Prostate gland (tissue), 2 donors: ENCODE data around the gene ZBTB40. TPM values are rescaled to one million over a fixed set of nuclear protein-coding genes. Genes with fewer than 3 reads are reported as not detected.

Experiments
- DNase-seq: peaks from one replicate; pipeline ENCODE4 v3.0.0-alpha.2; 2019; ENCODE audit warnings: low spot score
- H3K27ac ChIP-seq, 2 donors: fragments of 200-600 bp; sonication (generic); 2 replicates each; pipeline ENCODE4 v1.5.1; 2017 to 2019
- H3K27me3 ChIP-seq: fragments of 200-600 bp; sonication (generic); replicated peaks from 2 replicates; pipeline ENCODE4 v1.5.1; 2019; ENCODE audit not compliant: insufficient read depth
- H3K36me3 ChIP-seq, 2 donors: fragments of 200-600 bp; sonication (generic); 1 replicate in 1 of 2; 2 replicates in 1 of 2; pipeline versions ENCODE4 v1.5.1 to v1.8.1; 2017 to 2019
- H3K4me1 ChIP-seq: fragments of 200-600 bp; sonication (generic); replicated peaks from 2 replicates; pipeline ENCODE4 v1.5.1; 2019
- H3K4me3 ChIP-seq, 2 donors: fragments of 200-600 bp; sonication (generic); 2 replicates each; pipeline ENCODE4 v1.5.1; 2017 to 2019
- H3K9me3 ChIP-seq: fragments of 200-600 bp; sonication (generic); 2 replicates; pipeline ENCODE4 v1.5.1; 2017
- POLR2A ChIP-seq: fragments of 450-650 bp; IDR thresholded peaks from one replicate; pipeline ENCODE4 v1.6.1; 2016; ENCODE audit warnings: antibody characterized with exemption, mild to moderate bottlenecking
- POLR2AphosphoS5 ChIP-seq: sonication (generic); formaldehyde crosslinking; IDR thresholded peaks from one replicate; pipeline ENCODE4 v1.6.1; 2017; ENCODE audit warnings: antibody characterized with exemption
- WGBS: methylation state at CpG from one replicate; pipeline ENCODE4 v1.1.5; 2018; 5-methylcytosine and 5-hydroxymethylcytosine counted together
- intact Hi-C: fragments of 100-400 bp; cut with DNase I; formaldehyde crosslinking; loops from one replicate; pipeline ENCODE4 v1.14.2; 2022
- total RNA-seq, 2 donors: library from RNA; depleted of rRNA; stranded (reverse); fragments of >200 nt; gene quantifications; one replicate each; pipeline ENCODE4 v1.1.0, GENCODE V29; 2016
- TF ChIP-seq, protein P1 (sequence below), 4 experiments: fragments of 200-600 bp in 2 of 4; fragments of 450-650 bp in 2 of 4; sonication (generic) in 2 of 4; IDR thresholded peaks; 1 replicate in 3 of 4; 2 replicates in 1 of 4; pipeline ENCODE4 v1.5.1; 2016 to 2019; ENCODE audit warnings: antibody characterized with exemption in 4 of 4, mild to moderate bottlenecking in 2 of 4, moderate library complexity in 2 of 4

The ZBTB40 gene
- total RNA-seq, 2 donors from 2014 or later, result 18.2 to 26.3 TPM

DNA sequence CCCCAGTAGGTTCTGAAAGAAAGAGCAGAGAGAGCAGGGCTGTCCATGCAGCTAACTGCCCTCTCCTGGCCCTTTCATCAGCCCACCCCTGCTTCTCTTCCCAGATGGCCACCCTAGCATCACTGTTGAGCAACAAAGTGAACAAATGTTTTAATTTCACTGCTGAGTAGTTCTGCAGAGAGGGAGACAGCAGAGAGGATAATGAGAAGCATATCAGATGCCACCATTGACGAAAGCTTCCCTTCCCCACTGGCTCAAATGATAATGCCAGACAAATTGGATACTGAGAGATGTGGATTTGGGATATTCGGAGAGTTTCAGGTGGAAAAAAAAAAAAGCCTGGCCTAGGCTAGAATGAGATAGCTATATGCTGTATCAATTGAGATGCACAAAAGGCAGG, 46.8 kb downstream of the ZBTB40 start:
- Histone ChIP-seq H3K27me3 (no peaks in the 10 kb centered on the region), H3K27ac (no peak overlapping the region)

DNA sequence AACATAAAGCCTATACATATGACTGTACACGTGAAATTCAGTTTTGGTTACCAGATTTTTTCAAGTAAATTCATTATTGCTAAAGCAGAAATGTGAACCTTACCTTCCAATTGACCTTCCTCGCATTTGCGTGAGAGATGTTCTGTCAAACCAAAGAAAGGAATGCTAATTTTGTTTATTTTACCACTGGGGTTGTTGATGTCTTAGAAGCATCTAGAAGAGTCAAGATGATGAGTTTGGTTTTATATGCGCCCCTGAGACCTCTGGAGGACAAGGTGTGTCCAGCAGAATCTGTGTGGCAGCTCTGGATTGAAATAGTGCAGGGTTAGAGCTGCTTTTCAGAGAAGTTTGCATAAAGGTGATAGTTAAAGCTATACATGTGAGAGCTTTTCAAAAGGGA, 48.4 kb downstream of the ZBTB40 start:
- peak overlapping the region in 1 of 2 donors; percentile 12 for H3K27ac ChIP-seq

More for the DNA sequence above, 46.8 kb downstream of the ZBTB40 start:
- Histone ChIP-seq H3K9me3 (no peaks in the 10 kb centered on the region), H3K36me3 (no peaks in the 10 kb centered on the region), H3K4me1 (no peaks in the 10 kb centered on the region), H3K4me3 (no peak overlapping the region)
- WGBS, result 74% methylated on average over 2 of the region's 2 CpGs
- intact Hi-C loops, result loop anchor here (5.0 kb wide), 1 partner anchor 51 kb away; no protein-coding TSS in a partner anchor
- no peak for DNase-seq
- TF ChIP-seq POLR2AphosphoS5 (no peak), POLR2A (no peak)
- TF ChIP-seq, protein P1, sequence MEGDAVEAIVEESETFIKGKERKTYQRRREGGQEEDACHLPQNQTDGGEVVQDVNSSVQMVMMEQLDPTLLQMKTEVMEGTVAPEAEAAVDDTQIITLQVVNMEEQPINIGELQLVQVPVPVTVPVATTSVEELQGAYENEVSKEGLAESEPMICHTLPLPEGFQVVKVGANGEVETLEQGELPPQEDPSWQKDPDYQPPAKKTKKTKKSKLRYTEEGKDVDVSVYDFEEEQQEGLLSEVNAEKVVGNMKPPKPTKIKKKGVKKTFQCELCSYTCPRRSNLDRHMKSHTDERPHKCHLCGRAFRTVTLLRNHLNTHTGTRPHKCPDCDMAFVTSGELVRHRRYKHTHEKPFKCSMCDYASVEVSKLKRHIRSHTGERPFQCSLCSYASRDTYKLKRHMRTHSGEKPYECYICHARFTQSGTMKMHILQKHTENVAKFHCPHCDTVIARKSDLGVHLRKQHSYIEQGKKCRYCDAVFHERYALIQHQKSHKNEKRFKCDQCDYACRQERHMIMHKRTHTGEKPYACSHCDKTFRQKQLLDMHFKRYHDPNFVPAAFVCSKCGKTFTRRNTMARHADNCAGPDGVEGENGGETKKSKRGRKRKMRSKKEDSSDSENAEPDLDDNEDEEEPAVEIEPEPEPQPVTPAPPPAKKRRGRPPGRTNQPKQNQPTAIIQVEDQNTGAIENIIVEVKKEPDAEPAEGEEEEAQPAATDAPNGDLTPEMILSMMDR (IDR thresholded peaks at IDR 0.05), result no peak

DNA sequence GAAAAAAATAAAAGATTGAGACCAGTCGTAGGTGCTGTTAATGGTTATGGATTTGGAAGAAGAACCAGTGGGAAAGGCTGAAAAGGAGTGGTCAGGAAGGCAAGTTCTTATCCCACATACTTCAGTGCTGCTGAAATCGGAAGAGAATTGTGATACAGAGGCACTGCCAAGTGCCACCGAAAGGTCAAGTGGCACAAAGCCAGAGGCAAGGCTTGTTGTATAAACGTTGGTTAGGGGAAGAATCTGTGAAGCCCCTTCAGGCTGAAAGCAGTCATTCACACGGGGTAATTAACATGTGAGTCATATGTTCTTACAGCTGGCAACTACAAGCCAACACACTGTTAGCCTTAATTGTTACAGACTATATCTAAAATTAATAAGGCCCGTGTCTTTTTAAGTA, 48.8 kb downstream of the ZBTB40 start:
- H3K9me3 ChIP-seq, result no peaks in the 10 kb centered on the region
- WGBS, result 26% methylated on average over 6 of the region's 6 CpGs
- TF ChIP-seq POLR2AphosphoS5 (no peak), POLR2A (no peak)
- TF ChIP-seq, protein P1 (IDR thresholded peaks at IDR 0.05), result no peak
- DNase-seq, result no peak
- no peaks in the 10 kb centered on the region for H3K36me3 ChIP-seq
- intact Hi-C loops, result no loop called here
- H3K27me3 ChIP-seq, result no peaks in the 10 kb centered on the region
- H3K4me3 ChIP-seq, result no peak overlapping the region
- no peak overlapping the region for H3K27ac ChIP-seq
- H3K4me1 ChIP-seq, result no peaks in the 10 kb centered on the region

More for the DNA sequence above, 48.4 kb downstream of the ZBTB40 start:
- H3K4me1 ChIP-seq, result no peaks in the 10 kb centered on the region
- no peak for DNase-seq
- no peaks in the 10 kb centered on the region for H3K36me3 ChIP-seq
- TF ChIP-seq POLR2A (no peak), POLR2AphosphoS5 (no peak)
- no peak overlapping the region for H3K4me3 ChIP-seq
- H3K9me3 ChIP-seq, result no peaks in the 10 kb centered on the region
- no peaks in the 10 kb centered on the region for H3K27me3 ChIP-seq
- intact Hi-C loops, result no loop called here
- WGBS, result 65% methylated on average over 4 of the region's 4 CpGs

DNA sequence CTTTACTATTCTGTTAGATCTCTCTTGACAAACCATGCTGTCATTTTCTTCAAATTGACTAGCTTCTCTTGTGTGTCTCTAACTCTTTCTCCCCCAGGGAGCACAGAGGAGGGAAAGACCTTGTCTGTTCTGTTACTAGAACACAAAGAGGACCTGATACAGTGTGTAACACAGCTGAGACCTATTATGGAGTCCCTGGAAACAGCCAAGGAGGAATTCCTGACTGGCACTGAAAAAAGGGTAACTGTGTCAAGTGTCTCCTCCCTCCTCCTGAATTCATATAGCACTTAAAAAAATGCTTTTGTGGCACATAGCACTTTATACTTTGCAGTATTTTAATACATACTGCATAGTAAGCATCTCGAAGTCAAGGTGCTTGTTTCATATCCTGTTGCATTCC, 50.6 kb downstream of the ZBTB40 start:
- Histone ChIP-seq H3K9me3 (no peaks in the 10 kb centered on the region), H3K4me3 (no peak overlapping the region), H3K36me3 (no peaks in the 10 kb centered on the region), H3K27ac (no peak overlapping the region), H3K27me3 (no peaks in the 10 kb centered on the region), H3K4me1 (no peaks in the 10 kb centered on the region)
- DNase-seq, result no peak
- TF ChIP-seq POLR2A, result no peak
- TF ChIP-seq POLR2AphosphoS5, result no peak
- TF ChIP-seq, protein P1 (IDR thresholded peaks at IDR 0.05), result no peak
- intact Hi-C loops, result no loop called here
- WGBS, result 100% methylated on average over 1 of the region's 1 CpG

DNA sequence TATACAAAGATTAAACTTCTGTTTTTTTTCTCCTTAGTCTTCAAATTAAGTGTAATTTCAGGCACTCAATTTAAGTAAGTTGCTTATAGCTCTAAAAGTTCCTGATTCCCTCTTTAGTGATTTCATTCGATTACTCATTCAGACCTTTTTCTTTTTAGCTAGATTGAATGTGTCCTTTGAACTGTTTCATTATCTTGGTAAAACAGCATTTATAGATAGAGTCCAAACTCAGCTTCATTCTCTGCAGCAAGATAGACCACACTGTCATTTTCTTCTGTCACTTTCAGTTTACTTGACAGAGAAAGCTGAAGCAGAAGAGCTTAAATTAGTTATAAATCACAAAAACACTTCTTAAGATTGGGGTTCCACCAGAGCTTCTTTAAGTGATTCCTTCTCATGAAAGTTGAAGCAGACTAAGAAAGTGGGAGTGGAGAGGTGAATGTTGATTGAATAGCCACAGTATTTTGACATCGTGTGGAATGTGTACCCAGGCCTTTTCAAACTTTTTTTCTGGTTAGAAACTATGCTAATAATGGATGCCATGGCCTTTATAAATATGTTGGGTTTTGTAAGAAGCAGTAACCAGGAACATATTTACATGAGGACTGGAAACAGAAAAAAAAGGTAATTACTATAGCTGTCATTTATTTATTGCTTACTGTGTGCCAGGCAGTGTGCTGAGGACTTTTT, 52.2 kb downstream of the ZBTB40 start:
- intact Hi-C loops, result no loop called here
- DNase-seq, result no peak
- H3K4me3 ChIP-seq, result no peak overlapping the region

More for the DNA sequence above, 52.2 kb downstream of the ZBTB40 start:
- peaks cover 2% of the 10 kb centered on the region for H3K4me1 ChIP-seq
- no peaks in the 10 kb centered on the region for H3K27me3 ChIP-seq
- no peaks in the 10 kb centered on the region for H3K36me3 ChIP-seq
- 56% methylated on average over 2 of the region's 2 CpGs for WGBS
- no peak for TF ChIP-seq POLR2A
- TF ChIP-seq, protein P1 (IDR thresholded peaks at IDR 0.05), result no peak
- no peak for TF ChIP-seq POLR2AphosphoS5
- no peak overlapping the region for H3K27ac ChIP-seq
- H3K9me3 ChIP-seq, result no peaks in the 10 kb centered on the region
